Ovary (tissue), 9 donors: ENCODE measurements around the gene LAMTOR5. TPM values are rescaled to one million over a fixed set of nuclear protein-coding genes. Genes with fewer than 3 reads are reported as not detected.
A peak's percentile ranks its signal among the peaks of the same experiment; 100 is the strongest.
"Not testable (repeated sequence)": the region's sequence is repeated elsewhere in the genome, so short reads cannot be mapped to it uniquely, and the experiment has no call there.

Experiments
- DNase-seq, 5 donors: peaks; one replicate each; pipeline ENCODE4 v3.0.0-alpha.2; 2019 to 2020
- H3K27ac ChIP-seq, 2 donors: fragments of 200-600 bp; one replicate each; pipeline versions ENCODE4 v1.5.1 to v1.8.0; 2019 to 2022
- H3K27me3 ChIP-seq: fragments of 200-600 bp; one replicate; pipeline ENCODE4 v1.8.0; 2022
- H3K36me3 ChIP-seq: fragments of 200-600 bp; sonication (generic); one replicate; pipeline ENCODE4 v1.5.1; 2019
- H3K4me1 ChIP-seq: one replicate; pipeline ENCODE4 v1.8.1; 2013; ENCODE audit warnings: mild to moderate bottlenecking, moderate library complexity; ENCODE audit not compliant: insufficient read depth
- H3K4me3 ChIP-seq: fragments of 200-600 bp; sonication (generic); one replicate; pipeline ENCODE4 v1.5.1; 2017
- H3K9me3 ChIP-seq, 2 donors: fragments of 200-600 bp in 1 of 2; sonication (generic) in 1 of 2; one replicate each; pipeline versions ENCODE4 v1.5.1 to v1.8.1; 2013 to 2019; ENCODE audit warnings: mild to moderate bottlenecking in 1 of 2, moderate library complexity in 1 of 2
- CTCF ChIP-seq, 3 donors: fragments of 450-650 bp in 2 of 3; fragments of 200-600 bp in 1 of 3; IDR thresholded peaks; one replicate each; pipeline versions ENCODE4 v1.5.1 to v1.8.0; 2016 to 2022; ENCODE audit warnings: antibody characterized with exemption in 3 of 3, mild to moderate bottlenecking in 1 of 3
- EP300 ChIP-seq: sonication (generic); formaldehyde crosslinking; IDR thresholded peaks from one replicate; pipeline ENCODE4 v1.6.1; 2017; ENCODE audit warnings: antibody characterized with exemption
- POLR2A ChIP-seq: fragments of 450-650 bp; IDR thresholded peaks from one replicate; pipeline ENCODE4 v1.6.1; 2017; ENCODE audit warnings: antibody characterized with exemption, mild to moderate bottlenecking, moderate library complexity
- WGBS, 3 donors: extraction: QIAGEN DNeasy Blood & Tissue Kit in 1 of 3; methylation state at CpG; one replicate each; pipeline versions ENCODE4 v1.1.5 to v1.1.7; 2013 to 2017; 5-methylcytosine and 5-hydroxymethylcytosine counted together
- intact Hi-C, 4 donors: fragments of 100-400 bp; cut with DNase I; formaldehyde crosslinking; loops; one replicate each; pipeline versions ENCODE4 v1.11.0 to v1.15.1; 2022 to 2023
- polyA plus RNA-seq, 2 donors: library from polyadenylated mRNA; stranded (reverse); fragments of 200-250 nt in 1 of 2; fragments of 350-450 nt in 1 of 2; fragmentation: Illumina TruSeq in 1 of 2; extraction: RNeasy Lipid Tissue Mini Kit (QIAGEN cat#74804) in 1 of 2; gene quantifications; one replicate each; pipeline ENCODE4 v1.2.3, GENCODE V29; 2013 to 2014
- total RNA-seq, 7 donors: library from RNA; depleted of rRNA in 2 of 7; stranded (reverse); fragments of >200 nt in 2 of 7; fragmentation: NEBNext Ultra II Directional in 3 of 7; extraction: Animal tissue kit (Norgen Biotek cat#: 25700) in 3 of 7; gene quantifications; one replicate each; pipeline versions ENCODE4 v1.1.0 to v1.2.4, GENCODE V29; 2016 to 2023
- donor health status: DM: no; HTN: no; CAD: no; lungs with moderate emphysema.
- donor health status: DM: no; HTN: no; CAD: no.
- donor health status: Bipolar disorder and iron deficiency.
- donor health status: DM: yes; HTN: yes; CAD: no.
- donor health status: DM: no; HTN: no; CAD: no.
- donor health status: DM: yes; HTN: yes; CAD: no.

LAMTOR5 gene
- total and polyA plus RNA-seq, 9 donors, result 103 to 265 (median 124) TPM

GRCh38 chr1:110444561-110444960 is 37.1 kb upstream of the LAMTOR5 start:
- H3K9me3 ChIP-seq, result no peaks in the 10 kb centered on the region
- intact Hi-C loops, result no loop called here
- H3K36me3 ChIP-seq, result no peaks in the 10 kb centered on the region
- WGBS, 3 donors, result 88 to 92% (median 89%) methylated on average over 8 of the region's 8 CpGs
- no peak overlapping the region for H3K4me3 ChIP-seq
- no peak for DNase-seq
- TF ChIP-seq CTCF (IDR thresholded peaks at IDR 0.05), result no peak
- TF ChIP-seq POLR2A, result no peak
- TF ChIP-seq EP300, result no peak
- H3K27me3 ChIP-seq, result no peaks in the 10 kb centered on the region
- peaks cover 12% of the 10 kb centered on the region for H3K4me1 ChIP-seq
- H3K27ac ChIP-seq, result no peak overlapping the region

DNA sequence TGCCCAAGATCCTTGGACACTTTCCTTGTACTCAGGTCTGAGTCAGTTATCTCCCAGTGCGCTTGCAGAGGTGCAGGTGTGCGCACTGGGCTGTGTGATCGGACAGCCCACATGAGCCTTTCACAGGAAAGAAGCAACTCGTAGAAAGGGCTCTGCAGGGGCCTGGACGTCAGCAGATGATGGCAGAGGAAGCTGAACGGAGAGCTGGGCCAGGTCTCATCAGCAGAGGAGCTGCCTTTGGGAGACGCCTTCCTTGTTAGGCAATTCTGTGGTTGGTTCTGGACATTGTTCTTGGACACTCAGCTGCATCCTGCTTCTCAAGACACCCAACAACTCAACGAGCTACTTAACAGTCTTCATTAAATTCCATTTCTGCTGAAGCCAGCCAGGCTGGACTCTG is 36.0 kb upstream of the LAMTOR5 start:
- no peak for DNase-seq
- Histone ChIP-seq H3K27ac (no peak overlapping the region), H3K4me3 (no peak overlapping the region), H3K36me3 (no peaks in the 10 kb centered on the region), H3K9me3 (no peaks in the 10 kb centered on the region), H3K27me3 (no peaks in the 10 kb centered on the region), H3K4me1 (peaks cover 17% of the 10 kb centered on the region)
- intact Hi-C loops, result no loop called here
- 86 to 91% (median 89%) methylated on average over 8 of the region's 8 CpGs for WGBS, 3 donors
- TF ChIP-seq EP300 (no peak), CTCF (IDR thresholded peaks at IDR 0.05) (no peak), POLR2A (no peak)

DNA sequence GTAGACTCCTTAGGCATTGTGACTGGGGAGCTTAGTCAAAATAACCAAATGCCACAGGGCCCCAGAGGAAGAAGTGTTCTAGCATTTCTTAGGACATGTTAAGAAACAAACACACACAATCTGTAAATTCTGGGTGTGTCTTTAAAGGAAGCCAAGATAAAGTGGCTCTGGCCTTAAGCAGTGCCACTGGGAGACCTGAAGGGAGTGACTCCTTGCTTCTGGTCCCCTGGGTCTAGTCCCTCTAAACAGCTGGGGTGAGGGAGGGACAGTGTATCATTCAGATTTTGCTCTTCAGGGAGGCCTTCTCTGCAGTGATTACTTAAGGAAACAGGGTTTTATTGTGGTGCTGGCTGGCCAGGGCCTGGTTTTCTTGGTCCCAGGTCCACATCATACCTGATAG is 34.4 kb upstream of the LAMTOR5 start:
- Histone ChIP-seq H3K27me3 (no peaks in the 10 kb centered on the region), H3K4me3 (no peak overlapping the region), H3K27ac (peak overlapping the region; percentile 19 to 50), H3K4me1 (peaks cover 17% of the 10 kb centered on the region), H3K9me3 (no peaks in the 10 kb centered on the region), H3K36me3 (no peaks in the 10 kb centered on the region)
- intact Hi-C loops, result no loop called here
- no peak for TF ChIP-seq POLR2A
- no peak for TF ChIP-seq EP300
- no peak for TF ChIP-seq CTCF (IDR thresholded peaks at IDR 0.05)
- DNase-seq, result no peak

GRCh38 chr1:110440877-110441276 is 33.4 kb upstream of the LAMTOR5 start:
- Histone ChIP-seq H3K4me3 (no peak overlapping the region), H3K4me1 (peaks cover 17% of the 10 kb centered on the region), H3K27me3 (no peaks in the 10 kb centered on the region), H3K36me3 (no peaks in the 10 kb centered on the region), H3K9me3 (no peaks in the 10 kb centered on the region), H3K27ac (peak overlapping the region; percentile 19 to 50)
- intact Hi-C loops, result no loop called here
- DNase-seq, result peak; percentile 57 to 87 (median 81)
- TF ChIP-seq EP300 (no peak), POLR2A (no peak), CTCF (IDR thresholded peaks at IDR 0.05) (no peak)
- WGBS, 3 donors, result 10 to 19% (median 16%) methylated on average over 3 of the region's 3 CpGs

GRCh38 chr1:110439873-110440272 is 32.4 kb upstream of the LAMTOR5 start:
- peaks cover 18% of the 10 kb centered on the region for H3K4me1 ChIP-seq
- DNase-seq, H3K4me3 ChIP-seq, H3K27ac ChIP-seq, H3K9me3 ChIP-seq, H3K27me3 ChIP-seq, H3K36me3 ChIP-seq, intact Hi-C loops: not testable (repeated sequence)
- 90 to 96% (median 92%) methylated on average over 3 of the region's 3 CpGs for WGBS, 3 donors
